Lower lobe of right lung (tissue), 2 donors: Measurements from ENCODE around the gene NFATC3. TPM values are rescaled to one million over a fixed set of nuclear protein-coding genes. Genes with fewer than 3 reads are reported as not detected.
A peak's percentile ranks its signal among the peaks of the same experiment; 100 is the strongest.

ENCODE experiments used
- ATAC-seq, 2 donors: fragments of 200-7000 bp; cut with Tn5 transposase; one replicate each; pipeline ENCODE4 v1.9.1; 2020 to 2022; ENCODE audit warnings: mild to moderate bottlenecking in 2 of 2, moderate library complexity in 2 of 2
- DNase-seq: peaks from one replicate; pipeline ENCODE4 v3.0.0-alpha.2; 2020
- H3K27ac ChIP-seq: fragments of 200-600 bp; one replicate; pipeline ENCODE4 v1.8.0; 2022
- H3K27me3 ChIP-seq: fragments of 200-600 bp; one replicate; pipeline ENCODE4 v1.8.0; 2022; ENCODE audit warnings: low read depth
- H3K36me3 ChIP-seq: fragments of 200-600 bp; one replicate; pipeline ENCODE4 v1.8.0; 2022; ENCODE audit warnings: mild to moderate bottlenecking
- H3K4me1 ChIP-seq: fragments of 200-600 bp; one replicate; pipeline ENCODE4 v1.8.0; 2022
- H3K4me3 ChIP-seq: fragments of 200-600 bp; one replicate; pipeline ENCODE4 v1.8.0; 2022; ENCODE audit warnings: mild to moderate bottlenecking
- H3K9me3 ChIP-seq: fragments of 200-600 bp; one replicate; pipeline ENCODE4 v1.8.0; 2022
- CTCF ChIP-seq: fragments of 200-600 bp; IDR thresholded peaks from one replicate; pipeline ENCODE4 v1.8.0; 2022; ENCODE audit warnings: antibody characterized with exemption, mild to moderate bottlenecking
- intact Hi-C: fragments of 100-400 bp; cut with DNase I; formaldehyde crosslinking; loops from one replicate; pipeline ENCODE4 v1.11.0; 2022
- long read RNA-seq: library from polyadenylated mRNA; unstranded; transcript quantifications from one replicate; pipeline ENCODE4 v2.0.0, GENCODE V29; 2021
- total RNA-seq: library from RNA; stranded (reverse); fragmentation: NEBNext Ultra II Directional; extraction: Animal tissue kit (Norgen Biotek cat#: 25700); gene quantifications from one replicate; pipeline ENCODE4 v1.2.1, GENCODE V29; 2021
- donor health status: DM: no; HTN: yes; CAD: no; lungs with severe emphysema.

NFATC3 gene
- 61.6 TPM for total RNA-seq
- long read RNA-seq, full-length matches to known transcripts, result 36 of 87 reads
- long read RNA-seq, partial matches to known transcripts, result 20 of 87 reads
- long read RNA-seq, other reads (novel, unspliced or antisense), result 31 of 87 reads

GRCh38 chr16:68085259-68086071 lies at the start of gene NFATC3:
TSS of gene NFATC3 (plus strand) at chr16:68085370. CDS start at chr16:68085682, 312 bp downstream.
- TF ChIP-seq CTCF, result no peak
- DNase-seq (peak; percentile 100), ATAC-seq (peak; percentile 93 to 96)
- Histone ChIP-seq H3K36me3 (no peaks in the 10 kb centered on the region), H3K27me3 (no peaks in the 10 kb centered on the region), H3K27ac (peak within 1 kb of the TSS; percentile 99), H3K9me3 (no peaks in the 10 kb centered on the region), H3K4me3 (peak within 1 kb of the TSS; percentile 84), H3K4me1 (peaks cover 76% of the 10 kb centered on the region)
- intact Hi-C loops, result no loop called here

- DNase-seq (no peak), ATAC-seq (no peak)
- TF ChIP-seq CTCF, result no peak
- no peak overlapping the region for H3K4me3 ChIP-seq
- H3K36me3 ChIP-seq, result peaks cover 11% of the 10 kb centered on the region
- peak overlapping the region; percentile 15 for H3K27ac ChIP-seq
- no peaks in the 10 kb centered on the region for H3K9me3 ChIP-seq
- no peaks in the 10 kb centered on the region for H3K27me3 ChIP-seq
- H3K4me1 ChIP-seq, result peaks cover 38% of the 10 kb centered on the region
- intact Hi-C loops, result no loop called here
These were observed 47.2 kb upstream of the NFATC3 start for GRCh38 chr16:68037841-68038597.

GRCh38 chr16:68040506-68041288 lies 44.5 kb upstream of the NFATC3 start:
- no peaks in the 10 kb centered on the region for H3K27me3 ChIP-seq
- ATAC-seq, result peak; percentile 97
- no peaks in the 10 kb centered on the region for H3K9me3 ChIP-seq
- TF ChIP-seq CTCF, result peak; percentile 81
- no peak overlapping the region for H3K4me3 ChIP-seq
- H3K4me1 ChIP-seq, result peaks cover 38% of the 10 kb centered on the region
- DNase-seq, result peak; percentile 91
- peak overlapping the region; percentile 56 for H3K27ac ChIP-seq
- intact Hi-C loops, result no loop called here
- peaks cover 15% of the 10 kb centered on the region for H3K36me3 ChIP-seq

- intact Hi-C loops, result no loop called here
- peak overlapping the region; percentile 2 for H3K27ac ChIP-seq
- H3K4me1 ChIP-seq, result peaks cover 38% of the 10 kb centered on the region
- no peak for TF ChIP-seq CTCF
- no peaks in the 10 kb centered on the region for H3K9me3 ChIP-seq
- DNase-seq, result no peak
- H3K27me3 ChIP-seq, result no peaks in the 10 kb centered on the region
- no peak overlapping the region for H3K4me3 ChIP-seq
- ATAC-seq, result peak; percentile 42 to 57
- H3K36me3 ChIP-seq, result peaks cover 20% of the 10 kb centered on the region
These were observed 43.4 kb upstream of the NFATC3 start for GRCh38 chr16:68041783-68042182.

GRCh38 chr16:68046106-68046505 lies 39.1 kb upstream of the NFATC3 start:
- no peak overlapping the region for H3K27ac ChIP-seq
- peaks cover 28% of the 10 kb centered on the region for H3K36me3 ChIP-seq
- intact Hi-C loops, result no loop called here
- peaks cover 11% of the 10 kb centered on the region for H3K4me1 ChIP-seq
- H3K4me3 ChIP-seq, result no peak overlapping the region
- H3K9me3 ChIP-seq, result no peaks in the 10 kb centered on the region
- DNase-seq, result no peak
- no peak for TF ChIP-seq CTCF
- H3K27me3 ChIP-seq, result no peaks in the 10 kb centered on the region
- ATAC-seq, result no peak
